Measurements from ENCODE around the gene CRTC3.

The CRTC3 gene

GRCh38 chr15:90593499-90594158, 63.9 kb downstream of the CRTC3 start:
- DNase-seq (ENCODE audit: low read depth in 2 of 2) = no peak

- peak; percentile 58 to 75 for DNase-seq (ENCODE audit: low read depth in 2 of 2)
Measured at GRCh38 chr15:90594301-90594738, 64.6 kb downstream of the CRTC3 start.

GRCh38 chr15:90595763-90596155, 66.0 kb downstream of the CRTC3 start:
- DNase-seq (ENCODE audit: low read depth in 2 of 2) = no peak

- DNase-seq (ENCODE audit: low read depth in 2 of 2) = no peak
Measured at GRCh38 chr15:90596943-90597342, 67.2 kb downstream of the CRTC3 start.

GRCh38 chr15:90597577-90597976, 67.9 kb downstream of the CRTC3 start:
- no peak for DNase-seq (ENCODE audit: low read depth in 2 of 2)

GRCh38 chr15:90598031-90598577, 68.4 kb downstream of the CRTC3 start:
- no peak for DNase-seq (ENCODE audit: low read depth in 2 of 2)

GRCh38 chr15:90598679-90599078, 69.0 kb downstream of the CRTC3 start:
- no peak for DNase-seq (ENCODE audit: low read depth in 2 of 2)

- no peak for DNase-seq (ENCODE audit: low read depth in 2 of 2)
Measured at GRCh38 chr15:90599116-90599515, 69.4 kb downstream of the CRTC3 start.

GRCh38 chr15:90599644-90600043, 69.9 kb downstream of the CRTC3 start:
- no peak for DNase-seq (ENCODE audit: low read depth in 2 of 2)

- DNase-seq (ENCODE audit: low read depth in 2 of 2) = no peak
Measured at GRCh38 chr15:90600954-90601353, 71.2 kb downstream of the CRTC3 start.

- peak; percentile 25 to 33 for DNase-seq (ENCODE audit: low read depth in 2 of 2)
Measured at GRCh38 chr15:90603893-90604292, 74.2 kb downstream of the CRTC3 start.

- DNase-seq (ENCODE audit: low read depth in 2 of 2) = no peak
Measured at GRCh38 chr15:90606641-90607040, 76.9 kb downstream of the CRTC3 start.

- no peak for DNase-seq (ENCODE audit: low read depth in 2 of 2)
Measured at GRCh38 chr15:90607361-90607760, 77.6 kb downstream of the CRTC3 start.

GRCh38 chr15:90609242-90610180, 79.8 kb downstream of the CRTC3 start:
- no peak for DNase-seq (ENCODE audit: low read depth in 2 of 2)

- no peak for DNase-seq (ENCODE audit: low read depth in 2 of 2)
Measured at GRCh38 chr15:90610190-90610589, 80.5 kb downstream of the CRTC3 start.

- DNase-seq (ENCODE audit: low read depth in 2 of 2) = no peak
Measured at GRCh38 chr15:90611157-90611556, 81.4 kb downstream of the CRTC3 start.

GRCh38 chr15:90617171-90617570, 87.4 kb downstream of the CRTC3 start:
- no peak for DNase-seq (ENCODE audit: low read depth in 2 of 2)

GRCh38 chr15:90617668-90618097, 88.0 kb downstream of the CRTC3 start:
- no peak for DNase-seq (ENCODE audit: low read depth in 2 of 2)

GRCh38 chr15:90618330-90619125, 88.8 kb downstream of the CRTC3 start:
- no peak for DNase-seq (ENCODE audit: low read depth in 2 of 2)

GRCh38 chr15:90619468-90619867, 89.7 kb downstream of the CRTC3 start:
- DNase-seq (ENCODE audit: low read depth in 2 of 2) = no peak

GRCh38 chr15:90619939-90620338, 90.2 kb downstream of the CRTC3 start:
- DNase-seq (ENCODE audit: low read depth in 2 of 2) = no peak
